SK-N-MC (cell line): Measurements from ENCODE around the gene ZNF385B.

Experiments used
- EZH2 ChIP-seq: fragments of 200-600 bp; sonication (generic); IDR thresholded peaks from one replicate; pipeline ENCODE4 v1.6.1; 2017; ENCODE audit warnings: antibody characterized with exemption
- POLR2AphosphoS5 ChIP-seq: IDR thresholded peaks from 2 replicates; pipeline ENCODE4 v1.6.1; 2012; ENCODE audit warnings: mild to moderate bottlenecking, low read depth, low read length, borderline replicate concordance

- no peak for TF ChIP-seq POLR2AphosphoS5
- TF ChIP-seq EZH2 = no peak
Observed at GRCh38 chr2:179428649-179429048, 432.8 kb downstream of the ZNF385B start.
